Activated T-cell treated with anti-CD3 and anti-CD28 coated beads for 1 hour (primary cell): ENCODE results near the gene CDH12.
"Not testable (repeated sequence)": the region's sequence is repeated elsewhere in the genome, so short reads cannot be mapped to it uniquely, and the experiment has no call there.

Experiments
- DNase-seq: peaks from one replicate; pipeline ENCODE4 v3.0.0-alpha.2; 2020; ENCODE audit warnings: low read depth

Gene CDH12

GRCh38 chr5:22151801-22152200 lies 701.3 kb downstream of the CDH12 start:
- DNase-seq: not testable (repeated sequence)

- not testable (repeated sequence) for DNase-seq
These were observed 712.7 kb downstream of the CDH12 start for GRCh38 chr5:22140418-22140817.

GRCh38 chr5:22139662-22140300 lies 713.4 kb downstream of the CDH12 start:
- DNase-seq: not testable (repeated sequence)

DNA sequence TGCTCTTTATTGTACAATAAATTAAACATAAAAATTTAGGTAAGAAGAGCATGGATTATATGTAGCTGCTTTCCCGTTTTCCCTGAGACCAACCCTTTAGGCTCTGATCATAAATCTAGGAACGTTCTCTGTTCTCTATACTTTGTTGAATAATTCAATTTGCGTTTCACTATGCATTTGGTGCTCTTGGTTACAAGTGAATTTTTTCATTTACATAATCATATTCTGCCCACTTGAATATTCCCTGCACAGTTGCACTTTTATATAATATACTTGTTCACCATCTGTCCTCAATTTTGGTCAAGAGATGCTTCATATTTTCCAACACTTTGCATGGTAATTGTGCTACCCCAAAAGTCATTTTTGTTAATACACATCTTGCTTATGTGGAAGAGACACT lies 741.8 kb downstream of the CDH12 start:
- DNase-seq: no peak

GRCh38 chr5:22109315-22109714 lies 743.8 kb downstream of the CDH12 start:
- no peak for DNase-seq

GRCh38 chr5:22108545-22108944 lies 744.6 kb downstream of the CDH12 start:
- DNase-seq: no peak

DNA sequence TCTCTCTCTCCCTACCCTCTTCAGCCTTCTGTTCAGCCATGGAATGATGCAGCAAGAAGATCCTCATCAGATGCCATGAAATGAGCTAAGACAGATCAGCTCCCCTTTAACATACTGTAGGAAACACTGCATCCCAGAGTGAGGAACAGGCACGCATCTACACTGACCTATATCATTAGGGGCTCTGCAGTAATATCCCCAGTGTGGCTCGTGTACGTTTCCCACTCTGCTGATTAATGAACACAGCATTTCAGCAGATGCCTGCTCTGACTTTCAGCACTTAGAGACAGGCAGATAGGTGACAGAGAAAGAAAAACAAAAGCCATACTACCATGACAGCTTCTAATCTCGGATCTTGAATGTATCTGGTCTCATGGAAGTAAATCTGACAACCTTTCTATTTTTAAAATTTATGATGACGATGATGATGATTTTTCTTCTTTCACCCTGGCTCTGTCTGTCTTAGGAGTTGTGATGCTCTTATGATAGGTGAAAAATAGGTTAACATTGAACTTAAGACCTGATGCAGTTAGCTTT lies 750.3 kb downstream of the CDH12 start:
- DNase-seq: no peak

DNA sequence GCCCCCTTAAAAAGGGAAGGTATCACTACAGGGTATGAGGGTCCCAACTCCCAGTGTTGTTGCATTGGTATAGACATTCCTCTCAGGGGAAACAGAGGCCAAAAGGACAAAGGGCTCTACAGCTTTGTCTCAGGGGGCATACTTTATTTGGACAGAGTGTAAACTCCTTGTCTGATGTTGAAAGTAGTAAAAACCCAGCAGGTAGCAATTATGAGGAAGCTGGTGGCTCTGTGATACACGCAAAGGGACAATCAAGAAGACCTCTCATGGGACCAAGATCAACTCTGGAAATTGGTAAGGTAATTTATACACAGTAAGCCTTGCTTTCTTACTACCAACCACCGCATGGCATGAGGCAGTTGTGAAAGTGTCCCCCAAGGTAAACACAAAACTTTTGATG lies 764.6 kb downstream of the CDH12 start:
- no peak for DNase-seq

DNA sequence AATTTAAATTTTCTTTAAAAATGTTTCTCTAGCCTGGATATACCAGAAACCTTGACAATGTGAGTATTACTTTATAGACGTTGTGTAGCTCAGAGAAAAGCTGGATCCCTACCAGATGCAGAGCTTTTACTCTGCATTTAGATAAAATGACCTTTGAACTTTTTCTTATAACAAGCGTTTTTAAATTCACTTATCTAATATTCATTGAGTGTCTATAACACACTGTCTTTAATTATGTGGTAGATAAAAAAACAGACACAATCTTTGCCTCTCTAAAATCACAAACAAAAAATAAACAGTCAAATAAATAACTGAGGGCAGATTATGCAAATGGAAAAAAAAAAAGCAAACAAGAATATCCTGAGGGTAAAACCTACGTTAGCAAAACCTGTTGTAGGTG lies 773.6 kb downstream of the CDH12 start:
- DNase-seq: no peak

DNA sequence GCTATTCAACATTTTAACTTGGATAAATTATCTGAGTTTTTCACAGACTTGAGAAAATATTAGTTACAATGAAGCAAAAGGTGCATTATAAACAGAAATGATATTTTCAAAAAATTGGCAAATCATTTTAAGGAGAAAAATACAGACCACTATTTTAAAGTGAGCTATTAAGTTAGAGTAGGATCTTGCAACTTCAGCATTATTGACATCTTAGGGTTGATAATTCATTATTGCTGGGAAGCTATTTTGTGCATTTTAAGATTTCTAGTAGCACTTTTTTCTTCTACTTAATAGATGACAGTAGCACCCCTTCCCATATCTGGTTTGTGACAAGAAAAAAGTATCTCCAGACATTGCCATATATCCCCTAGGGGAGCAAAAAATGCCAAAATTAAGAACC lies 774.1 kb downstream of the CDH12 start:
- no peak for DNase-seq

DNA sequence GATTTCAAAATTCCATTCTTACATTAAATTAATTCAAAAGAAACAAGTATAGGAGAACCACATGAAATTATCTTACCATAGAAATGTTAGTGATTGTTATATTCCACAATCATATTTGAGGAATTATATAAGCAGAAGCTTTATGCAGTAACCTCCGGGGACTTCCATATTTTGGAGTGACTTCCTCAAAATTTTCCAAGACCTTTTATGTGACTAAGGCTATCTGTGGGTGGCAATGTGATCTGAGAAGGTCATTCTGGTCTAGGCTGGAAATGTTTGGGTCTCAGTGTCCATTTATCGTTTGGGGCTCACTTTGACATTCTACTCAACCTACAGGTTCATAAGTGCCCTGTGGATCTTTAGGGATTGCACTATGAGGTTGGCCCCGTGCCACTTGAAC lies 776.6 kb downstream of the CDH12 start:
- DNase-seq: no peak

DNA sequence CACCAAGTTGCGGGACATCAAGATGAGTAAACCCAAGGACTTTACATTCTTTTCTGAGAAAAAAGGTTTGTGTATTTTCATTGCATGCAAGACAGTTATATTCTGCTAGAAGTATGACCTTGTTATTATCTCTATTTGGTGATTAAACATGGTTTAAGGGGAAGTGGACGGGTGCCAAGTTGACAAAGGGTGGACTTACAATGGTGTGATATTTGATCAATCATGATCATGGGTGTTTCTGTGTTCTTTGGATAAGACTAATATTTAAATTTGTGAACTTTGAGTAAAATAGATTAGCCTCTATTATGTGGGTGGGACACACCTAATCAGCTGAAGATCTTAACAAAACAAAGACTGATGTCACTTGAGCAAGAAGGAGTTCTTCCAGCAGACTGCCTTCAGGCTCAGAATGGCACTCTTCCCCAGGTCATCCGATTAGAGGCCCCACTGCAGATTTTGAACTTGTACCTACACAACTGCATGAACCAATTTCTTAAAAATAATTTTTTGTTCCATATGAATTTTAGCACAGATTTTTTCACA lies 782.9 kb downstream of the CDH12 start:
- no peak for DNase-seq

DNA sequence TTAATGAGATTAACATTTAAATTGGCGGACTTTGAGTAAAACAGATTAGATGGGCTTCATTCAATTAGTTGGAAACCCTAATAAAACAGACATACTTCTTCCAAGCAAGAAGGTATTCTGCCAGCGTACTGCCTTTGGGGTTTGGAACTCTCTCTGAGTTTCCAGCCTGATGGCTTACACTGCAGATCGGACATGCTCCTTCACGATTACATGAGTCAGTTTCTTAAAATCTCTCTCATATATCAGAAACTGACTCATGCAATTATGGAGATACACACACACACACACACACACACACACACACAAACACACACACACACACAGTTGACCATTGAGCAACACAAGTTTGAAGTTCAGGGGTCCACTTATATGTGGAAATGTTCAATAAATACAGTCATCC lies 789.4 kb downstream of the CDH12 start:
- no peak for DNase-seq

DNA sequence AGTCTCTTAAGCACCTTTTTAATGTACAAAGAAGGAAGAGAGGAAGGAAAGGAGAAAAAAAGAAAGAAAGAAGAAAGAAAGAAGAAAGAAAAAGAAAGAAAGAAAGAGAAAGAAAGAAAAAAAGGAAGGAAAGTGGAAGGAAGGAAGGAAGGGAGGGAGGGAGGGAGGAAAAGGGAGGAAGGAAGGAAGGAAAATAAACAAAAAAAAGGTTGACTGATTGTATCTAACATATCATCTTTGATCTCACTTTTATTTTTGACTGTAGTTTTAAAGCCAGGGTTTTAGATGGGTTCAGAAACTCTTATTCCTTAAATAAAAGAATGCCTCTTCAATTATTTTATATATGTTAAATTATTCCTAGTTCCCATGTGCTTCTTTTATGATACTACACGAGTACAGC lies 794.5 kb downstream of the CDH12 start:
- DNase-seq: no peak

GRCh38 chr5:22057012-22057411 lies 796.1 kb downstream of the CDH12 start:
- DNase-seq: no peak

DNA sequence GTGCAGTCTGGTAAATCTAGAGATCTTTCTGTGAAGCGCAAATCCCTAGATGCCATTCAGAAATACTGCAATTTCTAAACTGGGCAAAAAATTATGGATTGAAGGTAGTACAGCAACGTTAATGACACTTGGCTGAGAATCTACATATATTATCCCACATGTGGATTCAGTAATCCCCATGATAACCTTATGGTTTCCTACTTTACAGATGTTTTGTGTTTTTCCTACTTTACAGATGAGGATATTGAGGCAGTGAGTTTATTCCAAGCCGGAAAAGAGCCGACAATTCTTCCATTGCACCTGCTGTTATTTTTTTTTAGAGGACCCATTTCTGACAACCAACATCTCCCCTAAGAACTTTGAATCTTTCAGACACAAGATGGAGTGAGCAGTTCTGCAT lies 796.5 kb downstream of the CDH12 start:
- no peak for DNase-seq

GRCh38 chr5:22053195-22053594 lies 799.9 kb downstream of the CDH12 start:
- DNase-seq: no peak

DNA sequence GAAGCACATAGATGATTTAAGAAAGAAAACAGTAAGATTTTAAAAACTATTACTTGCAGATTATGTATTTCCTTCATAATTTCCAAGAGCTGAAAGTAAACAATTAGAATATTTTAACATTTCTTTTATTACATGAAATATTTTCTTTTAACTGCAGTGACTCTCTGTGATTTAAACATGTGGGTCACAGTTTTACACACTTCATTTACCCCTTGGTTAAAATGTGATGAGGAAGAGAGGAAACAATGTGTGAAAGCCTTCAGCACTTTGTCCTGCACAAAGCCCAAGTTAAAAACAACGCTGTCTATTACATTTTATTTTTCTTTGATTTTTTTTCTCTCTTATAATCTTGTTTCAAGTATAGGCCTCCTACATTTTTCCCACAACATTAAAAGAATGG lies 801.3 kb downstream of the CDH12 start:
- no peak for DNase-seq

- no peak for DNase-seq
These were observed 802.2 kb downstream of the CDH12 start for GRCh38 chr5:22050931-22051330.

DNA sequence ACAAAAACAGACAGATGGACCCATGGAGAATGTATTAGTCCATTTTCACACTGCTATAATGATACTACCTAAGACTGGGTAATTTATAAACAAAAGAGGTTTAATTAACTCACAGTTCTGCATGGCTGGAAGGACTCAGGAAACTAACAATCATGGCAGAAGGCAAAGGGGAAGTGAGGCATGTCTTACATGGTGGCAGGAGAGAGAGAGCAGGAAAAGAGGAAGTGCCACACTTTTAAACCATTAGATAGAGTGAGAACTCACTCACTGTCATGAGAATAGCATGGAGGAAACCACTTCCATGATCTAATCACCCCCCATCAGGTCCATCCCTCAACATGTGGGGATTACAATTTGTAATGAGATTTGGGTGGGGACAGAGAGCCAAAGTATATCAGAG lies 808.9 kb downstream of the CDH12 start:
- DNase-seq: no peak

DNA sequence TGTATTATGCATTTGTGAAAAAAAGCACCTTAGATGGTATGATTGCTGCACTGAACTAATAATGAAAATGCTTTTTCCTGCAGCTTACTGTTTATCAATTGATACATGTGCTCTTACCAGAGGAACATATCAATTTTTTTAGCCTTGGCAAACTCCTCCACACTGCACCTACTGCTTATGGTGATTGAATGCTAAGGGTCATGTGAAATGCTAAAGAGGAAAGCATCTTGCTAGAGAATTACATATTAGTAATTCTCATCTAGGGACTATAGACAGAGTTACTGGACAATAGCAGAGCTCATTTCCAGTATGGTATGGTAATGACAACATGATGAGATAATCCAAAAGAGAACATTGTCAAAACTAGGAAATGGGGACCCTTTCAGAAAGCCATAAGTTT lies 817.1 kb downstream of the CDH12 start:
- DNase-seq: no peak

DNA sequence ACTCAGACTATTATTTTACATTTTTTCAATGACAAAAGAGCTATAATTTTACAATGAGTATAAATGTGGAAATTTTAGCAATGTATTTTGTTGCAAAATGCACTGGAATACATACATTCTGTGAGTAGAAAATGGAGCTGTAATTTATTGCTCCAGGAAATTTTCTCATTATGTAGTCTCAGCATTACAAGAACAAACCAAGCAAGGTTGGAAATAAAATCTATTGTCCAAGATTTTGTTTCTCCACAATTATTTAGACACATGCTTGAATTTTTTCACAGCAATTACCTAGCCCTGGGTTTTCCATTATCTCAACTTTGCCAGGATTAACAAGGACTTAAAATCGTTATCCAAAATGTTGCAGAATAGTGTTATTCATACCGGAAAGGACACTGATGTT lies 820.1 kb downstream of the CDH12 start:
- no peak for DNase-seq

- no peak for DNase-seq
These were observed 829.4 kb downstream of the CDH12 start for GRCh38 chr5:22023784-22024183.

GRCh38 chr5:22012893-22013292 lies 840.3 kb downstream of the CDH12 start:
- DNase-seq: not testable (repeated sequence)
